Neural cell (in vitro differentiated cells): ENCODE results near the gene ABT1. TPM values are rescaled to one million over a fixed set of nuclear protein-coding genes. Genes with fewer than 3 reads are reported as not detected.

Experiments used
- H2AFZ ChIP-seq: fragments of 200-600, 300-800 bp; sonication (generic), shearing (Covaris generic); 2 replicates; pipeline ENCODE4 v1.6.0; 2014; ENCODE audit warnings: low read depth, mild to moderate bottlenecking, antibody characterized with exemption, low read length, moderate library complexity
- H3F3A ChIP-seq: fragments of 200-600 bp; shearing (Covaris generic); 2 replicates; pipeline ENCODE4 v1.6.1; 2016; ENCODE audit warnings: mild to moderate bottlenecking, moderate library complexity, mixed read lengths, antibody characterized with exemption, low read length; ENCODE audit not compliant: insufficient read depth, poor library complexity, severe bottlenecking
- H3K27ac ChIP-seq: fragments of 200-600, 300-800 bp; sonication (generic), shearing (Covaris generic); 2 replicates; pipeline ENCODE4 v1.5.1; 2014; ENCODE audit warnings: mild to moderate bottlenecking, low read length, moderate library complexity
- H3K27me3 ChIP-seq: fragments of 300-800, 200-600 bp; sonication (generic), shearing (Covaris generic); 2 replicates; pipeline ENCODE4 v1.6.0; 2014; ENCODE audit warnings: mild to moderate bottlenecking, low read depth, low read length, moderate library complexity; ENCODE audit not compliant: insufficient read depth
- H3K36me3 ChIP-seq: fragments of 300-800, 200-600 bp; sonication (generic), shearing (Covaris generic); 2 replicates; pipeline ENCODE4 v1.5.1; 2014; ENCODE audit warnings: mild to moderate bottlenecking, antibody characterized with exemption, low read length, moderate library complexity; ENCODE audit not compliant: insufficient read depth
- H3K4me2 ChIP-seq: fragments of 300-800, 200-600 bp; sonication (generic), shearing (Covaris generic); 2 replicates; pipeline ENCODE4 v1.6.0; 2014; ENCODE audit warnings: mild to moderate bottlenecking, low read length
- H3K4me3 ChIP-seq: fragments of 300-800, 200-600 bp; sonication (generic), shearing (Covaris generic); 2 replicates; pipeline ENCODE4 v1.5.1; 2014; ENCODE audit warnings: mild to moderate bottlenecking, low read length, moderate library complexity
- H3K79me2 ChIP-seq: fragments of 200-600 bp; shearing (Covaris generic); replicated peaks from 2 replicates; pipeline ENCODE4 v1.6.0; 2014; ENCODE audit warnings: mild to moderate bottlenecking, low read length, moderate library complexity; ENCODE audit not compliant: insufficient read depth
- H3K9ac ChIP-seq: fragments of 300-800, 200-600 bp; sonication (generic), shearing (Covaris generic); 2 replicates; pipeline ENCODE4 v1.6.1; 2016; ENCODE audit warnings: mild to moderate bottlenecking, low read length, mixed read lengths
- H3K9me2 ChIP-seq: fragments of 200-600 bp; shearing (Covaris generic); 2 replicates; pipeline ENCODE4 v1.6.1; 2016; ENCODE audit warnings: mild to moderate bottlenecking, low read length, mixed read lengths; ENCODE audit not compliant: insufficient read depth
- H3K9me3 ChIP-seq: fragments of 200-600, 300-800 bp; sonication (generic), shearing (Covaris generic); 2 replicates; pipeline ENCODE4 v1.6.1; 2016; ENCODE audit warnings: mild to moderate bottlenecking, mixed run types, low read length, moderate library complexity, mixed read lengths
- H4K20me1 ChIP-seq: fragments of 200-600 bp; shearing (Covaris generic); 2 replicates; pipeline ENCODE4 v1.6.1; 2016; ENCODE audit warnings: mild to moderate bottlenecking, mixed run types; ENCODE audit not compliant: insufficient read depth
- EZH2 ChIP-seq: fragments of 200-600, 300-800 bp; shearing (Covaris generic), sonication (generic); IDR thresholded peaks from 2 replicates; pipeline ENCODE4 v1.6.1; 2014; ENCODE audit warnings: antibody characterized with exemption, low read length, borderline replicate concordance, mild to moderate bottlenecking; ENCODE audit not compliant: insufficient read depth, poor library complexity, severe bottlenecking
- POLR2AphosphoS5 ChIP-seq: IDR thresholded peaks from 2 replicates; pipeline ENCODE4 v1.6.1; 2012
- RAD21 ChIP-seq: fragments of 450-650 bp; conservative IDR thresholded peaks from 2 replicates; pipeline ENCODE4 v1.6.1; 2014; ENCODE audit warnings: antibody characterized with exemption, mild to moderate bottlenecking, moderate library complexity
- SMC3 ChIP-seq: fragments of 450-650 bp; conservative IDR thresholded peaks from 2 replicates; pipeline ENCODE4 v1.6.1; 2014; ENCODE audit warnings: antibody characterized with exemption, mild to moderate bottlenecking, moderate library complexity; ENCODE audit not compliant: poor library complexity
- TAF1 ChIP-seq: IDR thresholded peaks from 2 replicates; pipeline ENCODE4 v1.6.1; 2012; ENCODE audit warnings: low read depth
- polyA plus RNA-seq: library from polyadenylated mRNA; depleted of rRNA; stranded (reverse); fragments of >200 nt; gene quantifications from 2 replicates; pipeline ENCODE4 v1.2.3, GENCODE V29; 2014
- TF ChIP-seq, protein P1 (sequence below): fragments of 450-650 bp; IDR thresholded peaks from 2 replicates; pipeline ENCODE4 v1.5.1; 2014; ENCODE audit warnings: antibody characterized with exemption, mild to moderate bottlenecking, moderate library complexity; ENCODE audit not compliant: poor library complexity, severe bottlenecking
- TF ChIP-seq, protein P2 (sequence below): IDR thresholded peaks from 2 replicates; pipeline ENCODE4 v1.6.1; 2012; ENCODE audit warnings: borderline replicate concordance

The ABT1 gene
- polyA plus RNA-seq, 1 donor from 2014 or later, result 26.1 TPM

DNA sequence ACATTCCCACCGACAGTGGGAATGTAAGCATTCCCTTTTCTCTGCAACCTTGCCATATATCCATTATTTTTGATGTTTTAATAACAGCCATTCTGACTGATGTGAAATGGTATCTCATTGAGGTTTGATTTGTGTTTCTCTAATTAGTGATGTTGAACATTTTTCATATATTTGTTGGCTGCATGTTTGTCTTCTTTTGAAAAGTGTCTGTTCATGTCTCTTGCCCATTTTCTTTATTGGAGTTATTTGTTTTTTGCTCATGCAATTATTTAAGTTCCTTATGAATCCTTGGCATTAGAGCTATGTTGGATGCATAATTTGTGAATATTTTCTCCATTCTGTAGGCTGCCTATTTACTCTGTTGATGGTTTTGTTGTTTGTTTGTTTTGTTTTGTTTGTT, 18.0 kb upstream of the ABT1 start (continued):
- TF ChIP-seq, protein P1, sequence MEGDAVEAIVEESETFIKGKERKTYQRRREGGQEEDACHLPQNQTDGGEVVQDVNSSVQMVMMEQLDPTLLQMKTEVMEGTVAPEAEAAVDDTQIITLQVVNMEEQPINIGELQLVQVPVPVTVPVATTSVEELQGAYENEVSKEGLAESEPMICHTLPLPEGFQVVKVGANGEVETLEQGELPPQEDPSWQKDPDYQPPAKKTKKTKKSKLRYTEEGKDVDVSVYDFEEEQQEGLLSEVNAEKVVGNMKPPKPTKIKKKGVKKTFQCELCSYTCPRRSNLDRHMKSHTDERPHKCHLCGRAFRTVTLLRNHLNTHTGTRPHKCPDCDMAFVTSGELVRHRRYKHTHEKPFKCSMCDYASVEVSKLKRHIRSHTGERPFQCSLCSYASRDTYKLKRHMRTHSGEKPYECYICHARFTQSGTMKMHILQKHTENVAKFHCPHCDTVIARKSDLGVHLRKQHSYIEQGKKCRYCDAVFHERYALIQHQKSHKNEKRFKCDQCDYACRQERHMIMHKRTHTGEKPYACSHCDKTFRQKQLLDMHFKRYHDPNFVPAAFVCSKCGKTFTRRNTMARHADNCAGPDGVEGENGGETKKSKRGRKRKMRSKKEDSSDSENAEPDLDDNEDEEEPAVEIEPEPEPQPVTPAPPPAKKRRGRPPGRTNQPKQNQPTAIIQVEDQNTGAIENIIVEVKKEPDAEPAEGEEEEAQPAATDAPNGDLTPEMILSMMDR, result no peak

DNA sequence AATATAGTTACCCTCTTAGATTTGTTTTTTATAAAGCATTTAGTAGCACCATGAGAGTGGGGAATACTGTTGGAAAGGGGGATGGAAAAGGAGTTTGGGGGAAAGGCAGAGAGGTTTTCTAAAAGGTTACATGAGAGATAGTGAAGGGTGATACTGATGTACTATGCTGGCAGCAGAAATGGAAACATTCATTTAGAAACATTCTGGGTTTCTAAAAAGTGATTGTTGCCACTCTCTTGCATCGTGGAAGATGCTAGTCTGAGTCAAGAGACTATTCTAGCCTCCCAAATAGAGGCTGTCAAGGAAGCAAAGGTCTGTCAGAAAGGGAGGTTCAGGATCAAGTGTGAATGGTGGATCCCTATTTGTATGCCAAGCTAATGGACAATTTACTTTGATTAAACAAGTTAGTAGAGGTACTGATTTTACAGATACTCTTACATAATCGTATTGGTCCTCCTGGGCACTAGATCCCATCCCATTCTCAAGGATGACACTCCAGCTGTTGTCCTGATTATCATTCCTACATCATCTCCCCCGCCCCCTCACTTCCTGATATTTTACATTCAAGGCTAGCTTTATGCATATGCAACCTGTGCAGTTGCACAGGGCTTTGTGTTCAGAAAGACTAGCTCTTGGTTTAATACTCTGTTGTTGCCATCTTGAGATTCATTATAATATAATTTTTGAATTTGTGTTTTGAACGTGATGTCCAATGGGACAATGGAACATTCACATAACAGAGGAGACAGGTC, 15.4 kb upstream of the ABT1 start:
- Histone ChIP-seq H3K4me2 (no peak overlapping the region), H3K9me2 (no peaks in the 10 kb centered on the region), H4K20me1 (no peaks in the 10 kb centered on the region), H2AFZ (no peak overlapping the region), H3F3A (no peaks in the 10 kb centered on the region), H3K79me2 (no peaks in the 10 kb centered on the region), H3K4me3 (no peak overlapping the region), H3K9ac (no peak overlapping the region), H3K36me3 (no peaks in the 10 kb centered on the region), H3K27me3 (peaks cover 52% of the 10 kb centered on the region), H3K9me3 (peaks cover 10% of the 10 kb centered on the region), H3K27ac (no peak overlapping the region)
- TF ChIP-seq, protein P2, sequence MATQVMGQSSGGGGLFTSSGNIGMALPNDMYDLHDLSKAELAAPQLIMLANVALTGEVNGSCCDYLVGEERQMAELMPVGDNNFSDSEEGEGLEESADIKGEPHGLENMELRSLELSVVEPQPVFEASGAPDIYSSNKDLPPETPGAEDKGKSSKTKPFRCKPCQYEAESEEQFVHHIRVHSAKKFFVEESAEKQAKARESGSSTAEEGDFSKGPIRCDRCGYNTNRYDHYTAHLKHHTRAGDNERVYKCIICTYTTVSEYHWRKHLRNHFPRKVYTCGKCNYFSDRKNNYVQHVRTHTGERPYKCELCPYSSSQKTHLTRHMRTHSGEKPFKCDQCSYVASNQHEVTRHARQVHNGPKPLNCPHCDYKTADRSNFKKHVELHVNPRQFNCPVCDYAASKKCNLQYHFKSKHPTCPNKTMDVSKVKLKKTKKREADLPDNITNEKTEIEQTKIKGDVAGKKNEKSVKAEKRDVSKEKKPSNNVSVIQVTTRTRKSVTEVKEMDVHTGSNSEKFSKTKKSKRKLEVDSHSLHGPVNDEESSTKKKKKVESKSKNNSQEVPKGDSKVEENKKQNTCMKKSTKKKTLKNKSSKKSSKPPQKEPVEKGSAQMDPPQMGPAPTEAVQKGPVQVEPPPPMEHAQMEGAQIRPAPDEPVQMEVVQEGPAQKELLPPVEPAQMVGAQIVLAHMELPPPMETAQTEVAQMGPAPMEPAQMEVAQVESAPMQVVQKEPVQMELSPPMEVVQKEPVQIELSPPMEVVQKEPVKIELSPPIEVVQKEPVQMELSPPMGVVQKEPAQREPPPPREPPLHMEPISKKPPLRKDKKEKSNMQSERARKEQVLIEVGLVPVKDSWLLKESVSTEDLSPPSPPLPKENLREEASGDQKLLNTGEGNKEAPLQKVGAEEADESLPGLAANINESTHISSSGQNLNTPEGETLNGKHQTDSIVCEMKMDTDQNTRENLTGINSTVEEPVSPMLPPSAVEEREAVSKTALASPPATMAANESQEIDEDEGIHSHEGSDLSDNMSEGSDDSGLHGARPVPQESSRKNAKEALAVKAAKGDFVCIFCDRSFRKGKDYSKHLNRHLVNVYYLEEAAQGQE, result no peak
- TF ChIP-seq EZH2, result no peak
- no peak for TF ChIP-seq RAD21
- no peak for TF ChIP-seq POLR2AphosphoS5

DNA sequence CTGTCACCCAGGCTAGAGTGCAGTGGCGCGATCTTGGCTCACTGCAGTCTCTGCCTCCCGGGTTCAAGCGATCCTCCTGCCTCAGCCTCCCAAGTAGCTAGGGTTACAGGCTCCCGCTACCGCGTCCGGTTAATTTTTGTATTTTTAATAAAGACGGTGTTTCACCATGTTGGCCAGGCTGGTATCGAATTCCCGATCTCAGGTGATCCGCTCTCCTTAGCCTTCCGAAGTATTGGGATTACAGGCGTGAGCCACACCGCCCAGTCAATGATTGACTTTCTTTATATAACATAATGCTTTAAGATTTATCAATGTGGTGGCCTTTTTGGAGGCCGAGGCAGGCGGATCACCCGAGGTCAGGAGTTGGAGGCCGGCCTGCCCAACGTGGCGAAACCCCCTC, 7.8 kb upstream of the ABT1 start:
- Histone ChIP-seq H3K9me3 (peaks cover 4% of the 10 kb centered on the region), H3K4me2 (no peak overlapping the region), H3K27me3 (peaks cover 50% of the 10 kb centered on the region)

More for the DNA sequence above, 7.8 kb upstream of the ABT1 start:
- TF ChIP-seq EZH2, result no peak
- no peak for TF ChIP-seq TAF1
- no peak for TF ChIP-seq SMC3
- TF ChIP-seq, protein P2, result no peak
- no peak overlapping the region for H3K4me3 ChIP-seq
- H3K79me2 ChIP-seq, result no peaks in the 10 kb centered on the region
- no peak overlapping the region for H3K9ac ChIP-seq
- no peak overlapping the region for H3K27ac ChIP-seq
- no peaks in the 10 kb centered on the region for H3K9me2 ChIP-seq
- no peaks in the 10 kb centered on the region for H3K36me3 ChIP-seq
- no peaks in the 10 kb centered on the region for H4K20me1 ChIP-seq
- H3F3A ChIP-seq, result no peaks in the 10 kb centered on the region
- H2AFZ ChIP-seq, result no peak overlapping the region
